IMR-90 (cell line): ENCODE results near the gene NFATC3. TPM values are rescaled to one million over a fixed set of nuclear protein-coding genes. Genes with fewer than 3 reads are reported as not detected.

Experiments
- ATAC-seq: fragments of 200-7000 bp; cut with Tn5 transposase; 2 replicates; pipeline ENCODE4 v1.9.1; 2020; ENCODE audit warnings: low read depth, mild to moderate bottlenecking, moderate library complexity
- BruUV-seq: library from RNA; stranded (reverse); fragments of 400-500 nt; replicated peaks from 2 replicates; lab custom pipeline; 2021; lab: Mats Ljungman, UMichigan
- CTCF ChIA-PET: fragments of 300-600 bp; formaldehyde crosslinking; extraction: SDS; loops from one replicate; lab custom pipeline; 2021; ENCODE audit warnings: antibody characterized with exemption; lab: Yijun Ruan, JAX
- POLR2A ChIA-PET: fragments of 300-600 bp; sonication (Branson Sonifier 250); formaldehyde crosslinking; loops from one replicate; lab custom pipeline; 2022; ENCODE audit warnings: antibody characterized with exemption; ENCODE audit not compliant: unreplicated experiment; lab: Charles Lee
- DNase-seq: peaks from one replicate; pipeline ENCODE4 v3.0.0; 2013
- H2AFZ ChIP-seq: replicated peaks from 2 replicates; pipeline ENCODE3; 2013; ENCODE audit warnings: low read length, mild to moderate bottlenecking; ENCODE audit not compliant: poor library complexity
- H2AK5ac ChIP-seq: 2 replicates; pipeline ENCODE4 v1.6.1; 2013; ENCODE audit warnings: low read depth, low read length, inconsistent platforms
- H2AK9ac ChIP-seq: replicated peaks from 2 replicates; pipeline ENCODE3; 2013; ENCODE audit warnings: mild to moderate bottlenecking, low read depth, low read length, moderate library complexity; ENCODE audit not compliant: poor library complexity
- H2BK120ac ChIP-seq: 2 replicates; pipeline ENCODE4 v1.6.1; 2013; ENCODE audit warnings: low read depth, low read length, inconsistent platforms
- H2BK15ac ChIP-seq: 3 replicates; pipeline ENCODE4 v1.6.1; 2013; ENCODE audit warnings: low read depth, low read length, inconsistent platforms
- H2BK20ac ChIP-seq: 2 replicates; pipeline ENCODE4 v1.6.1; 2013; ENCODE audit warnings: low read depth, mild to moderate bottlenecking, inconsistent platforms, low read length, moderate library complexity
- H2BK5ac ChIP-seq: 2 replicates; pipeline ENCODE4 v1.6.1; 2013; ENCODE audit warnings: mild to moderate bottlenecking, low read depth, low read length, inconsistent platforms; ENCODE audit not compliant: poor library complexity, severe bottlenecking
- H3K14ac ChIP-seq: replicated peaks from 2 replicates; pipeline ENCODE4 v1.6.1; 2013; ENCODE audit warnings: low read depth, low read length, inconsistent platforms
- H3K18ac ChIP-seq: 2 replicates; pipeline ENCODE4 v1.6.1; 2013; ENCODE audit warnings: low read depth, low read length, control low read depth
- H3K23ac ChIP-seq: 2 replicates; pipeline ENCODE4 v1.6.1; 2013; ENCODE audit warnings: low read depth, low read length, inconsistent platforms
- H3K27ac ChIP-seq: 2 replicates; pipeline ENCODE4 v1.5.1; 2013; ENCODE audit warnings: mild to moderate bottlenecking, control low read depth, low read length; ENCODE audit not compliant: insufficient read depth
- H3K27me3 ChIP-seq: 2 replicates; pipeline ENCODE4 v1.6.1; 2013; ENCODE audit warnings: low read length; ENCODE audit not compliant: control insufficient read depth, insufficient read depth
- H3K36me3 ChIP-seq: 2 replicates; pipeline ENCODE4 v1.6.1; 2013; ENCODE audit warnings: low read length, mixed read lengths; ENCODE audit not compliant: control insufficient read depth, insufficient read depth
- H3K4ac ChIP-seq: 2 replicates; pipeline ENCODE4 v1.6.1; 2013; ENCODE audit warnings: low read depth, low read length, inconsistent platforms
- H3K4me1 ChIP-seq: 2 replicates; pipeline ENCODE4 v1.6.1; 2013; ENCODE audit warnings: low read length, mixed read lengths; ENCODE audit not compliant: control insufficient read depth, insufficient read depth
- H3K4me2 ChIP-seq: 2 replicates; pipeline ENCODE4 v1.6.1; 2013; ENCODE audit warnings: low read depth, mild to moderate bottlenecking, control low read depth, low read length, moderate library complexity
- H3K4me3 ChIP-seq: 2 replicates; pipeline ENCODE4 v1.5.1; 2013; ENCODE audit warnings: low read depth, mild to moderate bottlenecking, control low read depth, low read length, moderate library complexity; ENCODE audit not compliant: insufficient read depth
- H3K56ac ChIP-seq: 2 replicates; pipeline ENCODE4 v1.6.1; 2013; ENCODE audit warnings: low read length, inconsistent platforms; ENCODE audit not compliant: insufficient read depth; ENCODE audit errors: extremely low read depth
- H3K79me1 ChIP-seq, 2 experiments: 2 replicates each; pipeline ENCODE4 v1.6.1; 2013; ENCODE audit warnings: low read length in 2 of 2, inconsistent platforms in 1 of 2, low read depth in 1 of 2
- H3K9ac ChIP-seq: 2 replicates; pipeline ENCODE4 v1.6.1; 2013; ENCODE audit warnings: low read depth, low read length, control low read depth
- H3K9me1 ChIP-seq: 2 replicates; pipeline ENCODE4 v1.6.1; 2013; ENCODE audit warnings: low read length, inconsistent platforms; ENCODE audit not compliant: insufficient read depth
- H3K9me3 ChIP-seq: 2 replicates; pipeline ENCODE4 v1.6.1; 2013; ENCODE audit warnings: low read length; ENCODE audit not compliant: control insufficient read depth, insufficient read depth
- H4K20me1 ChIP-seq: 2 replicates; pipeline ENCODE4 v1.6.1; 2013; ENCODE audit warnings: low read length, inconsistent platforms; ENCODE audit not compliant: insufficient read depth
- H4K5ac ChIP-seq: 2 replicates; pipeline ENCODE4 v1.6.1; 2013; ENCODE audit warnings: mild to moderate bottlenecking, low read depth, low read length, control low read depth
- H4K8ac ChIP-seq, 2 experiments: 2 replicates each; pipeline ENCODE4 v1.6.1; 2013; ENCODE audit warnings: low read depth in 2 of 2, low read length in 2 of 2, control low read depth in 1 of 2, inconsistent platforms in 1 of 2
- H4K91ac ChIP-seq: 2 replicates; pipeline ENCODE4 v1.6.1; 2013; ENCODE audit warnings: low read depth, low read length, inconsistent platforms; ENCODE audit not compliant: insufficient read depth
- BHLHE40 ChIP-seq: fragments of 150-350 bp; IDR thresholded peaks from 2 replicates; pipeline ENCODE4 v1.6.1; 2016; ENCODE audit warnings: mild to moderate bottlenecking, low read depth, low read length
- CEBPB ChIP-seq: IDR thresholded peaks from 2 replicates; pipeline ENCODE4 v1.6.1; 2012; ENCODE audit warnings: low read depth, low read length, improper control_type of control experiment
- CHD1 ChIP-seq: IDR thresholded peaks from 2 replicates; pipeline ENCODE4 v1.6.1; 2012; ENCODE audit warnings: low read depth, low read length, improper control_type of control experiment
- CTCF ChIP-seq: conservative IDR thresholded peaks from 2 replicates; pipeline ENCODE4 v1.5.1; 2012; ENCODE audit warnings: mild to moderate bottlenecking, low read depth, low read length, improper control_type of control experiment
- FOS ChIP-seq: fragments of 150-350 bp; IDR thresholded peaks from 2 replicates; pipeline ENCODE4 v1.6.1; 2016; ENCODE audit warnings: low read depth, low read length
- MAFK ChIP-seq: IDR thresholded peaks from 2 replicates; pipeline ENCODE4 v1.6.1; 2012; ENCODE audit warnings: low read depth, low read length, improper control_type of control experiment
- MAZ ChIP-seq: IDR thresholded peaks from 2 replicates; pipeline ENCODE4 v1.6.1; 2012; ENCODE audit warnings: low read depth, mild to moderate bottlenecking, low read length, improper control_type of control experiment, moderate library complexity, borderline replicate concordance
- MXI1 ChIP-seq: IDR thresholded peaks from 2 replicates; pipeline ENCODE4 v1.6.1; 2012; ENCODE audit warnings: low read depth, mild to moderate bottlenecking, low read length, moderate library complexity, borderline replicate concordance
- NFE2L2 ChIP-seq: fragments of 150-350 bp; IDR thresholded peaks from 2 replicates; pipeline ENCODE4 v1.6.1; 2016; ENCODE audit warnings: low read depth, mild to moderate bottlenecking, low read length
- POLR2A ChIP-seq: IDR thresholded peaks from 2 replicates; pipeline ENCODE4 v1.6.1; 2012; ENCODE audit warnings: mild to moderate bottlenecking, low read depth, low read length
- RAD21 ChIP-seq: IDR thresholded peaks from 2 replicates; pipeline ENCODE4 v1.6.1; 2012; ENCODE audit warnings: low read length, improper control_type of control experiment
- RCOR1 ChIP-seq: IDR thresholded peaks from 2 replicates; pipeline ENCODE4 v1.6.1; 2012; ENCODE audit warnings: mild to moderate bottlenecking, low read length, improper control_type of control experiment; ENCODE audit not compliant: insufficient replicate concordance
- RFX5 ChIP-seq: IDR thresholded peaks from 2 replicates; pipeline ENCODE4 v1.8.0; 2012; ENCODE audit warnings: low read depth, mild to moderate bottlenecking, low read length, moderate library complexity
- SMC3 ChIP-seq: fragments of 150-350 bp; IDR thresholded peaks from 2 replicates; pipeline ENCODE4 v1.6.1; 2016; ENCODE audit warnings: low read depth, mild to moderate bottlenecking, antibody characterized with exemption, low read length, moderate library complexity
- USF2 ChIP-seq: fragments of 150-350 bp; IDR thresholded peaks from 2 replicates; pipeline ENCODE4 v1.6.1; 2017; ENCODE audit warnings: mild to moderate bottlenecking, antibody characterized with exemption, low read length, low read depth
- WGBS, 2 experiments: methylation state at CpG; one replicate each; pipeline versions ENCODE4 v1.1.5 to v1.1.7; 2013; ENCODE audit warnings: missing lambda C conversion rate in 2 of 2; ENCODE audit not compliant: insufficient read length in 1 of 2; ENCODE audit errors: extremely low coverage in 2 of 2; 5-methylcytosine and 5-hydroxymethylcytosine counted together
- dilution Hi-C: fragments of 300-500 bp; cut with HindIII; formaldehyde crosslinking; loops from one replicate; pipeline ENCODE4 v1.14.3; 2018; ENCODE audit warnings: low sequenced_read_pairs; ENCODE audit not compliant: unreplicated experiment
- in situ Hi-C: fragments of 300-500 bp; cut with MboI; formaldehyde crosslinking; loops from 3 replicates; pipeline ENCODE4 v1.14.3; 2019; ENCODE audit warnings: low sequenced_read_pairs, inconsistent platforms, mixed read lengths
- intact Hi-C: fragments of 100-400 bp; cut with micrococcal nuclease; formaldehyde crosslinking; loops from 2 replicates; pipeline ENCODE4 v1.10.0; 2022
- polyA plus RNA-seq, 3 experiments: library from polyadenylated mRNA; depleted of rRNA; stranded (reverse); fragments of >200 nt; gene quantifications; 2 replicates each; pipeline ENCODE4 v1.2.3, GENCODE V29; 2012; ENCODE audit warnings: low replicate concordance in 1 of 3
- total RNA-seq: library from RNA; depleted of rRNA; stranded (reverse); fragments of >200 nt; gene quantifications from 2 replicates; pipeline ENCODE4 v1.2.3, GENCODE V29; 2012
- TF ChIP-seq, protein P1 (sequence below): fragments of 150-350 bp; IDR thresholded peaks from 2 replicates; pipeline ENCODE4 v1.6.1; 2016; ENCODE audit warnings: low read depth, mild to moderate bottlenecking, low read length, moderate library complexity, borderline replicate concordance

The NFATC3 gene
- total and polyA plus RNA-seq, 2 of the 4 experiments (the other 2 are of a cell fraction): 6.3 to 21.5 TPM

- in situ Hi-C loops: no loop called here
- H2AFZ ChIP-seq: no peak overlapping the region
- POLR2A ChIA-PET: interaction anchor here (0.6 kb wide), 1 partner anchor 52 kb away, joined by 4 read pairs; no protein-coding TSS in a partner anchor
Observed at GRCh38 chr16:68217506-68217905, 132.3 kb downstream of the NFATC3 start.

More at GRCh38 chr16:68217506-68217905, 132.3 kb downstream of the NFATC3 start:
- intact Hi-C loops: no loop called here
- no peak overlapping the region for H3K4ac ChIP-seq
- H2BK15ac ChIP-seq: no peak overlapping the region
- no peak overlapping the region for H3K18ac ChIP-seq
- H3K4me2 ChIP-seq: no peak overlapping the region
- H3K9ac ChIP-seq: no peak overlapping the region
- BruUV-seq: no TSS peak
- DNase-seq (no peak), ATAC-seq (no peak)
- no peak overlapping the region for H3K14ac ChIP-seq
- H3K36me3 ChIP-seq: peaks cover 4% of the 10 kb centered on the region; the same call in 1 of the 2 replicates
- H3K56ac ChIP-seq: no peak overlapping the region
- H4K20me1 ChIP-seq: no peaks in the 10 kb centered on the region
- dilution Hi-C loops: no loop called here
- H3K4me3 ChIP-seq: no peak overlapping the region
- no peak overlapping the region for H4K5ac ChIP-seq
- TF ChIP-seq RAD21: no peak
- TF ChIP-seq MAFK: no peak
- no peak for TF ChIP-seq MAZ
- TF ChIP-seq, protein P1, sequence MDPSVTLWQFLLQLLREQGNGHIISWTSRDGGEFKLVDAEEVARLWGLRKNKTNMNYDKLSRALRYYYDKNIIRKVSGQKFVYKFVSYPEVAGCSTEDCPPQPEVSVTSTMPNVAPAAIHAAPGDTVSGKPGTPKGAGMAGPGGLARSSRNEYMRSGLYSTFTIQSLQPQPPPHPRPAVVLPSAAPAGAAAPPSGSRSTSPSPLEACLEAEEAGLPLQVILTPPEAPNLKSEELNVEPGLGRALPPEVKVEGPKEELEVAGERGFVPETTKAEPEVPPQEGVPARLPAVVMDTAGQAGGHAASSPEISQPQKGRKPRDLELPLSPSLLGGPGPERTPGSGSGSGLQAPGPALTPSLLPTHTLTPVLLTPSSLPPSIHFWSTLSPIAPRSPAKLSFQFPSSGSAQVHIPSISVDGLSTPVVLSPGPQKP: no peak
- TF ChIP-seq BHLHE40: no peak
- no peak for TF ChIP-seq SMC3
- no peak for TF ChIP-seq CEBPB
- TF ChIP-seq POLR2A: no peak
- no peak for TF ChIP-seq FOS
- TF ChIP-seq CHD1: no peak
- TF ChIP-seq RFX5: no peak
- TF ChIP-seq CTCF: no peak
- TF ChIP-seq RCOR1: no peak
- TF ChIP-seq NFE2L2: no peak
- no peak for TF ChIP-seq USF2
- TF ChIP-seq MXI1: no peak
- H3K23ac ChIP-seq: no peak overlapping the region
- no peaks in the 10 kb centered on the region for H3K4me1 ChIP-seq
- peaks cover 3% of the 10 kb centered on the region in 2 experiments; a peak in 2 of 4 replicates for H3K79me1 ChIP-seq
- no peak overlapping the region for H2AK5ac ChIP-seq
- CTCF ChIA-PET: interaction anchor here (1.2 kb wide), 1 partner anchor 15 kb away, joined by 5 read pairs; no protein-coding TSS in a partner anchor
- no peak overlapping the region for H2BK5ac ChIP-seq
- WGBS, 2 experiments: no CpG with 5 or more reads among the region's 4 CpGs
- H4K8ac ChIP-seq: no peak overlapping the region
- H4K91ac ChIP-seq: no peak overlapping the region
- no peak overlapping the region for H2BK120ac ChIP-seq
- no peaks in the 10 kb centered on the region for H3K27me3 ChIP-seq
- no peak overlapping the region for H2BK20ac ChIP-seq
- peaks cover 5% of the 10 kb centered on the region for H3K9me1 ChIP-seq
- no peak overlapping the region for H3K27ac ChIP-seq
- H3K9me3 ChIP-seq: no peaks in the 10 kb centered on the region
- no peak overlapping the region for H2AK9ac ChIP-seq
